GM18519 (cell line): ENCODE measurements around the gene CLDN7.

Experiments used
- ATAC-seq: cut with Tn5 transposase; IDR thresholded peaks from one replicate; pipeline ENCODE4 v1.9.1; 2021; ENCODE audit warnings: mild to moderate bottlenecking, moderate library complexity; ENCODE audit not compliant: unreplicated experiment, low FRiP score

The CLDN7 gene

DNA sequence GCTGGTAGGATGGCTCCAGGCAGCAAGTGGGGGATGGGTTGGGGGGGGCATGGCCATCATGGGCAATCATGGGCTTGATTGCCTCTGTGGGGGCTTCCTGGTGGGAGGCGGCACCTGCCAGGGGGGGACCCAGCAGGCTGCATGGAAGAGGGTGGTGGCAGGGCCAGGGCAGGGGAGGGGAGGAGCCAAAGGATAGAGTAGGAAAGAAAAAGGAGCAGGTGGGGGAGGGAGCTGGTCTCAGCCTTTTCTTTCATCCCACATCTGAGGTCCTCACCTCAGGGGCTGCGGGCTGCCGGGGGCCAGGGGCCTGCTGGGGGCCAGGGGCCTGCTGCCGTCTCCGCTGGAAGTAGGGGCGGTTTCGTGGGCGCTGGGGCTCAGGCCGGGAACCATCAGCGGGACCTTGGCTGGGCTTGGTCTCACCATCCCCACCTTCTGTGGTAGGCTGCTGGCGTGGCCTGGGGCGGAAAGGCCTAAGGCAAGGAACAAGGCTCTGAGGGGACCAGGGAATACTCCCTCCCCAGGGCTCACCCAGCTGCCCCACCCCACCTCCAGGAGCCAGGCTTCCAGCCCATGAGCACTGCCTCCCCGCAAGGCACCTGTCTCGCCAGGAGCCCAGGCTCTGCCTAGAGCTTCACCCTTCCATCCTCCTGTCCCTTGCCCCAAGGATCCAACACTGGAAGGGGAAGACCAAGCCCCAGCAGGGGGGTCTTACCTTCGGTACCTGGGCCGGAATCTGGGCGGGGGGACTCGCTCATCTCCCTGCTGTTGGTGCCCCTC, 27.2 kb upstream of the CLDN7 start:
- ATAC-seq: no peak

DNA sequence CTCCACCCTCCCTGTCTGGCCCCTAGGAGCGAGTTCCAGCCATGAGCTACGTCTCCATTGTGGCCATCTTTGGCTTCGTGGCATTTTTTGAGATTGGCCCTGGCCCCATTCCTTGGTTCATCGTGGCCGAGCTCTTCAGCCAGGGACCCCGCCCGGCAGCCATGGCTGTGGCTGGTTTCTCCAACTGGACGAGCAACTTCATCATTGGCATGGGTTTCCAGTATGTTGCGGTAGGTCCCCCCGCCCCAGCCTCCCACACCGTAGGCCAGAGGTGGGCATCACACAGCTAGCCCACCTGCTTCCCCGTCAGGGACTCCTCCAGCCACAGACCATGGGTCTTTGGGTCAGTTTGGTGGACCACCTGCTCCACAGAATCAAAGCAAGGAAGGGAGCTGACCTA, 23.4 kb upstream of the CLDN7 start:
- ATAC-seq: no peak

DNA sequence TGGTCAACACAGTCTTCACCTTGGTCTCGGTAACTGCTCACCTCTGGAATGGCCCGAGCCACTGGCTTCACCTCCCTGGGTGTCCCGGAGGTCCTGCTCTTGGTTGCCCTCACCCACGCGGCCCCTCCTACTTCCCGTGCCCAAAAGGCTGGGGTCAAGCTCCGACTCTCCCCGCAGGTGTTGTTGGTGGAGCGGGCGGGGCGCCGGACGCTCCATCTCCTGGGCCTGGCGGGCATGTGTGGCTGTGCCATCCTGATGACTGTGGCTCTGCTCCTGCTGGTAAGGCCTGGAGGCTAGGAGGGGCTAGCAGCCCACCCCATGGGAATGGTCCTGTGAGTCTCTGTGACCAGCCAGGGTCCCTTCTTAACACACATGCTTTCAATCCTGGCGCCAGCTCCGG, 22.6 kb upstream of the CLDN7 start:
- ATAC-seq: no peak

DNA sequence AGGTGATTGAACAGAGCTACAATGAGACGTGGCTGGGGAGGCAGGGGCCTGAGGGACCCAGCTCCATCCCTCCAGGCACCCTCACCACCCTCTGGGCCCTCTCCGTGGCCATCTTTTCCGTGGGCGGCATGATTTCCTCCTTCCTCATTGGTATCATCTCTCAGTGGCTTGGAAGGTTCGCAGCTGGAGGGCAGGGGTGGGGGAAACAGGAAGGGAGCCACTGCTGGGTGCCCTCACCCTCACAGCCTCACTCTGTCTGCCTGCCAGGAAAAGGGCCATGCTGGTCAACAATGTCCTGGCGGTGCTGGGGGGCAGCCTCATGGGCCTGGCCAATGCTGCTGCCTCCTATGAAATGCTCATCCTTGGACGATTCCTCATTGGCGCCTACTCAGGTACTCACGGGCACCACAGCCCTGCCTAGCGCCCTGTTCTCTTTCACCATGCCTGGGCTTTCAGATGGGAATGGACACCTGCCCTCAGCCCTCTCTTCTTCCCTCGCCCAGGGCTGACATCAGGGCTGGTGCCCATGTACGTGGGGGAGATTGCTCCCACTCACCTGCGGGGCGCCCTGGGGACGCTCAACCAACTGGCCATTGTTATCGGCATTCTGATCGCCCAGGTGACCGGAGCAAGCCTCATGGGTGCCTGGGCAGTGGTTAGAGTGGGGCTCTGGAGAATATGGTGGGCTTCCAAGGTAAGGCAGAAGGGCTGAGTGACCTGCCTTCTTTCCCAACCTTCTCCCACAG, 21.4 kb upstream of the CLDN7 start:
- no peak for ATAC-seq

DNA sequence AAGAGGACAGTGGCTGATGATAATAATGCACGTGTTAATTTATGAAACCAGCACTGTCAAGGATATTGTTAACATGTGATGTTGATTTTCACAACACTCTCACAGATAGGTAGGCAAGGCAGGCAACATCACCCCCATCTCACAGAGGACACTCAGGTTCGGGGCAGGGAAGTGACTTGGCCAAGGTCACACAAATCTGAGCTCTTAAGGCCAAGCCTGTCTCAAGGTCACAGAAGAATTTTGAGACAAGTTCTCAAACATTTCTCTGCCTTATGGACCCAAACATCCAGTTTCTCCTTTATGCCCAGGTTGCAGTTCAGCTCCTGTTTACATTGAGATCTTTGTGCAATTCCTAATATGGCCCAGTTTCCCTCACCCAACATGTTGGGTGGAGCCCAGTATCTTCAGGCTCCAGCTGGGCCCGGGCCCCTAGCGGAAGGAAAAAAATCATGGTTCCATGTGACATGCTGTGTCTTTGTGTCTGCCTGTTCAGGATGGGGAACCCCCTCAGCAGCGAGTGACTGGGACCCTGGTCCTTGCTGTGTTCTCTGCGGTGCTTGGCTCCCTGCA, 20.6 kb upstream of the CLDN7 start:
- no peak for ATAC-seq

DNA sequence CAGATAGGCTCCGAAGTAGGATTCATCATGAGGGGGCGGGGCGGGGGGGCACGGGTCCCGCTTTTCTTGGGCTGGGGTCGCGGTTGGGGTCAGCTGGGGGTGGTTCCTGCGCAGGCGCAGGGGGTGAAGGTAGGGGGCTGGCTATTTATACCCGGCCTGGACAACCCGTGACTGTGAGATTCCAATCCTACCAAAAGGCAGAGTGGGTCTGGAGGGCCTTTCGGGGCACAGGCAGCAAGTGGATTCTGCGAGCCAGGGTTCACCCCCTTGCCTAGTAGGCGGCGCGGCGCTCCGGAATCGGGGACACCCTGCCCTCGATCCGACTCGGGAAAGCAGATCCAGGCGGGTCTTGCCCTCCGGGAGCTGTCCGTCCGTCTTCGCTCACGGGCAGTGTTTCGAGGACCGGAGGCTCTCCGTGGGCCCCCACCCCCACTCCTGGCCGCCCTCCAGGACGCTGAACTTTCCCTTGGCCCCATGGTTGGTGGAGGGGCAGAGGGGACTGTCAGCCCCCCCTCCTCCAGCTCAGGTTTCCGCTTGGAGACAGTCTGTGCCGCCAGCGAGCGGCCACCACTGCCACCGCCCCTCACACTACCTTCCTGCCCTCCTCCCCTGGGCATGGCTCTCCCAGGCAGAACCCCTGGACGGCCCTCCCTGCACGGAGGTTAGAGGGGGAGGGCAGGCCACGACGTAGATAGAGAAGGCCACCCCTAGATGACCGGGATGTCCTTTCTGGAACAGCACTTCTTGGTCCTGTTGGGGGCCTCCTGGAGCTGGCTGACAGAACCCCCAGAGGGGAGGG, 19.9 kb upstream of the CLDN7 start:
- no peak for ATAC-seq

DNA sequence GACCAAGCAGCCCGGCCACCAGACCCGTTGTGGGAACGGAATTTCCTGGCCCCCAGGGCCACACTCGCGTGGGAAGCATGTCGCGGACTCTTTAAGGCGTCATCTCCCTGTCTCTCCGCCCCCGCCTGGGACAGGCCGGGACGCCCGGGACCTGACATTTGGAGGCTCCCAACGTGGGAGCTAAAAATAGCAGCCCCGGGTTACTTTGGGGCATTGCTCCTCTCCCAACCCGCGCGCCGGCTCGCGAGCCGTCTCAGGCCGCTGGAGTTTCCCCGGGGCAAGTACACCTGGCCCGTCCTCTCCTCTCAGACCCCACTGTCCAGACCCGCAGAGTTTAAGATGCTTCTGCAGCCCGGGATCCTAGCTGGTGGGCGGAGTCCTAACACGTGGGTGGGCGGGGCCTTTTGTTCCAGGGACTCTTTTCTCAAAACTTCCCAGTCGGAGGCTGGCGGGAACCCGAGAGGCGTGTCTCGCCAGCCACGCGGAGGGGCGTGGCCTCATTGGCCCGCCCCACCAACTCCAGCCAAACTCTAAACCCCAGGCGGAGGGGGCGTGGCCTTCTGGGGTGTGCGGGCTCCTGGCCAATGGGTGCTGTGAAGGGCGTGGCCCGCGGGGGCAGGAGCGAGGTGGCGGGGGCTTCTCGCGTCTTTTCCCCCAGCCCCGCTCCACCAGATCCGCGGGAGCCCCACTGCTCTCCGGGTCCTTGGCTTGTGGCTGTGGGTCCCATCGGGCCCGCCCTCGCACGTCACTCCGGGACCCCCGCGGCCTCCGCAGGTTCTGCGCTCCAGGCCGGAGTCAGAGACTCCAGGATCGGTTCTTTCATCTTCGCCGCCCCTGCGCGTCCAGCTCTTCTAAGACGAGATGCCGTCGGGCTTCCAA, 19.0 kb upstream of the CLDN7 start, which contains the start of gene SLC2A4:
SLC2A4 (plus strand) TSS at position 645 of the 879 bp plus-strand sequence; CDS start at position 862, 217 bp downstream.
- ATAC-seq: no peak

DNA sequence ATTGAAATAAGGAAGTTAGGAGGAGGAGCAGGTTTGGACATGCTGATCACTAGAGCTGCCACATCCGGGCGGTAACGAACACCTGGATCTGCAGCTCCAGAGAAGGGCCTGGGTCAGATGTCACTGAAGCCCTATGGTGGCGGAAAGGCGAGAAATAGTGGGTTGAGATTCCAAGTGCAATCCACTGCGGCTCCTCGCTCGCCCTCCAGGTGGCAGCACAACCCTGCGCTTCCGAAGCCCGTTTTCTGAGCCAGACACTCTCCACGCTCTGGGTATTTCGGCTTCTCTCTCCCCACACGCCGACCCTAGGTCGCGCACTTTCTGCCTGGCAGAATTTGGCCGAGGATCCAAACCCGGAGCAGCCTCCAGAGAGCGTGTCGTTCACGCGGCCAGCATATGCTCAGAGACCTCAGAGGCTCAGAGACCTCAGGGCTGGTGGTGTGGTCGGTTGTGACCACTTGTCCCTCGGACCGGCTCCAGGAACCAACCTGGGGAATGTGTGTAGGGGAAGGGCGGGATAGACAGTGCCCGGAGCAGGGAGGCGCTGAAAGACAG, 18.3 kb upstream of the CLDN7 start:
- no peak for ATAC-seq

DNA sequence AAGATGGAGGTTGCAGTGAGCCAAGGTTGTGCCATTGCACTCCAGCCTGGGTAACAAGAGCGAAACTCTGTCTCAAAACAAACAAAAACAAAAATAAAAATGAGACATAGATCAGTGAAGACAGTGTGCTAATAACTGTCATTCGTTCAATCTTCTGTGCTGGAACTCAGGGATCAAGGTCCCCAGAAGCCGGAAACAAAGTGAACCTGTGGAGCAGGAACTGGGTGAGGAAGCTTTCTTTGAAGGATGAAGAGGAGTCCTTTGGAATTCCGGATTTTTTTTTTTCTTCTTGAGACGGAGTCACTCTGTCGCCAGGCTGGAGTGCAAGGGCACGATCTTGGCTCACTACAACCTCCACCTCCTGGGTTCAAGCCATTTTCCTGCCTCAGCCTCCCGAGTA, 17.2 kb upstream of the CLDN7 start:
- ATAC-seq: no peak

DNA sequence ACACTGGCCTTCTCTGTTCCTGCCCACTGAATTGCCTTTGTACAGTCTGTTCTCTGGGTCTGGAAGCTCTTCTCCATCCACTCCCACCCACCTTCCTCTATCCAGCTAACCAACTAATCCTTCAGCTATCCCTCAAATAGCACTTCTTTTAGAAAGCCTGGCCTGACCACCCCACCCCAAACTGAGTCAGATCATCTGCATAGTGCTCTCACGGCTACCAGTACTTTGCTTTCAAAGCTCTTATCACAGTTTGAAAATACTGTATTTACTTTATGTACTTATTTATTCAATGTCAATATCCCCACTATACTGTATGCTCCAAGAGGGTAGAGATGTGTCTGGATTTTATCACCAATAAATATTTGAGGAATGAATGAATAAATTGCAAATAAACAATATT, 4.5 kb upstream of the CLDN7 start:
- ATAC-seq: no peak

DNA sequence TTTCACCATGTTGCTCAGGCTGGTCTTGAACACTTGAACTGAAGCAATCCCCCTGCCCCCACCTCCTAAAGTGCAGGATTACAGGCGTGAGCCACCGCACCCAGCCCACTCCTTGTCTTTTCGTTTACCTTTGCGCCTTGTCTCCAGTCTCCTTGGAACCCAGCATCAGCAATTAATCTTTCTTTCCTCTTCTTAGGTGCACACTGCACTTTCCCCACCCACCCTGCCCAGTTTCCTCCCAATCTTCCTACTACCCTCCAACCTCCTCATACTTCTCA, 1.5 kb upstream of the CLDN7 start:
- no peak for ATAC-seq

DNA sequence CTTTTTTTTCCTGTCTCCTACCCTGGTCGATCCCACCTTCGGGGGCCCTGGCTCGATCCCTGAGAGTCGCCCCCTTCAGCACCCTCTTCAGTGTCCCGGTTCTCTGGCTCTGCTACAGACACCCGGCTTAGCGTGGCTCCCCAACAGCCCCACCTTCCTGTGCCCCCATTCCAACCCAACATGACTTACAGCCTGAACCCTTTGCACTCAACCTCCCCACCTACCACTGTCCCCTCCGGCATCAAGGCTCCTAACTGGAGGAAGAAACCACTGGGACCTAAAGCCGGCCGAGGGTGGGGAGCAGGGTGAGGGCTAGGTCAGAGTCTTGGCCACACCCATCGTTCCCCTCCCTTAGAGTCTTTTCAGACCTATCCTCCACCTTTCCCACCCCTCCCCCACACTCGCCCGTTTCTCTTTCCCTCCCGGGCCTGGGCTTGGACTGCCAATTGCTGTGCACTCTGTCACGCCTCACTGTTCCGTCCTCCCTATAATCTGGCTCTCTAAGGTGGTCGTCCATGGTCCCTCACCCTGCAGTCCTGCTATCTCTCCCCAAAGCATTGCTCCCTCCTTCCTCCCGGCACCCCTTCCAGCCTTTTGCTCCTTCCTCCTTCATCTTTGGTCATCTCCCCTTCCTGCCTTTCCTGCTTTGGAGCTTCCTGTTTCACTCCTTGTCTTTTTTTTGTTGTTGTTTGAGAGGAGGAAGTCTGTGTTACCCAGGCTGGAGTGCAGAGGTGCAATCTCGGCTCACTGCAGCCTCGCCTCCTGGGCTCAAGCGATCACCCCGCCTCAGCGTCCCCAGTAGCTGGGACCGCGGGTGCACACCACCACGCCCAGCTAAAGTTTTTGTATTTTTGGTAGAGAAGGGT, 890 bp upstream of the CLDN7 start:
- ATAC-seq: no peak

DNA sequence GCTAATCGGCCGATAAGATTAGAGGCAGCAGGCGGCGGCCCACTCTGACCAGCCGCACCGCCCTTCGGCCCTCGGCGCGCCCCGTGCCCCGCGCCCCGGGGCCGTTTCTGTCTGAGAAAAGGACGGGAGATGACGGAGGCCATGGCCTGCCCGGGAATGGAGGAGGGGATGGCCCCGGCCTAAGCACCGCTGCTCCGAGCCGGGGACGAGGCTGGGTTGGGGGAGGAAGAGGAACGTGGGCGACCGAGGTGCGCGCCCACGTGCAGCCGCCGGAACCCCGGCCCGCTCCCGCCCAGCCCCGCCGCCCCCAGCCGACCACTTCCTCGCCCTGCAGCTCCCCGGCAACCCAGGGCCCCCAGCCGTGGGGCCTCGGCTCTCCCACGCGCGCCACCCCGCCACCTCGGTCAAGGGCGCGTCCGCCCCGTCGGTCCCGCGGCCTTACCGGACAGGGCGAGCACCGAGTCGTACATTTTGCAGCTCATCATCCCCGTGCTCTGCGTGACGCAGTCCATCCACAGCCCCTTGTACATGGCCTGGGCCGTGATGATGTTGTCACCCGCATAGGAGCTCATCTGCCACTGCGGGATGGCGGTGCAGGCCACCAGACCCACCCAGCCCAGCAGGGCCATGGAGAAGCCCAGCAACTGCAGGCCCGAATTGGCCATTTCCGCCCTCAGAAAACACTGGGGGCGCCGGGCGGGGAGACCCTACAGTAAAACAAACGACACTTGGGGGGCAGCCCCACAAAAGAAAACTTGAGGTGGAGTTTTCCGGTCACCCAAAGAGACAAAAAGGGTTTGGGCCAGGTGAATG, 693 bp downstream of the CLDN7 start:
- no peak for ATAC-seq

DNA sequence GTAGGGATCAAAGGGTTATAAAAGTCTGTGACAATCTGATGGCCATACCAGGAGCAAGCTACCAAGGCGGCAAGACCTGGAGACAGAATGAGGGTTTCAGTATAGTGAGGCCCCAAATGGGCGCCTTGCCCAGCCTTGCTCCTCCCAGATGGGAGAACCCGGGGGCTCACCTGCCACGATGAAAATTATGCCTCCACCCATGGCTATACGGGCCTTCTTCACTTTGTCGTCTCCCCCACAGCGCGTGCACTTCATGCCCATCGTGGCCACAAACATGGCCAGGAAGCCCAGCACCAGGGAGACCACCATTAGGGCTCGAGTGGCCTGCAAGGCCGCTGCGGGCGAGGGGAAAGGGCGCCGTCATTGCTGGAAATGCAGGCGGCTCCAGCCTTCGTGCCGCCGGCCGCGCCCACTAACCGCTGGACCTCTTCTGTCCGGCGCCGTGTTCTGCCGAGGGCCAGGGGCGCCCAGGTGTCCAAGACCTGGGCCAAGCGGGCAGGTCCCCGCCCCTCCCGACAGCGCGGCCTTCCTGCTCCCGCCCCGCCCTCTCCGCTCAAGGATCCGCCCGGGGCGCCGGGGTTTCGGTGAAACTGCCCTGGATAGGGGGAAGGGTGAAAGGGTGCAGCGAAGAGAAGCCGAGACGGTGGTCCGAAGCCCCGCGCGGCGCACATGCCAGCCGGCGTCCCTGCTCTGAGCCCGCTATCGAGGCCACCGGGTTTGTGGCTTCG, 1.5 kb downstream of the CLDN7 start:
- no peak for ATAC-seq

DNA sequence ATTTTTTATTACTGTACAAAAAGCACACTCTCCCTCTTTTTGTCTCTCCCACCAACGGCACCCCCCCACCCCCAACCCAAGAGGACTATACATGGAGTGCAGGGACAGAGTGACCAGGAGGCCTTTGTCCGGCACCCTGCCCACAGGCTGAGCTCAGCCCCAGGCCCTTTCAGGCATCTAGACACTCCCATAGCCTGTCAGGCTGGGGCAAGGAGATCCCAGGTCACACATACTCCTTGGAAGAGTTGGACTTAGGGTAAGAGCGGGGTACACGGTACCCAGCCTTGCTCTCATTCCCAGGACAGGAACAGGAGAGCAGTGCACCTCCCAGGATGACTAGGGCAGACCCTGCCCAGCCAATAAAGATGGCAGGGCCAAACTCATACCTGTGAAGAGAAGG, 2.1 kb downstream of the CLDN7 start:
- ATAC-seq: no peak

DNA sequence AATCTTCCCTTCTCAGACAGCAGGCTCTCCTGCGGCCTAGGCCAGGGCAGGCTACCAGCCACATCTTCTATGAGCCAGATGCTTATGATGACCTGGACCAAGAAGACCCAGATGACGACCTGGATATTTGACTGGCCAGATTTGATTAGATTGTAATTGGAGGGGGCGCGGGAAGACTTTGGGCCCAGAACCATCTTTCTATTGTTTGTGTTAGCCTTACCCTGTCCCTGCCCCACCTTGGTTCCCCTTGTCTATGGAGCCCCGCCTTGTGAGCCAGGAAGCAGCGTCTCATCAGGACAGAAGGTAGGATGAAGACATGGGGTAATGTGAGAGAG, 2.8 kb downstream of the CLDN7 start:
- ATAC-seq: no peak

DNA sequence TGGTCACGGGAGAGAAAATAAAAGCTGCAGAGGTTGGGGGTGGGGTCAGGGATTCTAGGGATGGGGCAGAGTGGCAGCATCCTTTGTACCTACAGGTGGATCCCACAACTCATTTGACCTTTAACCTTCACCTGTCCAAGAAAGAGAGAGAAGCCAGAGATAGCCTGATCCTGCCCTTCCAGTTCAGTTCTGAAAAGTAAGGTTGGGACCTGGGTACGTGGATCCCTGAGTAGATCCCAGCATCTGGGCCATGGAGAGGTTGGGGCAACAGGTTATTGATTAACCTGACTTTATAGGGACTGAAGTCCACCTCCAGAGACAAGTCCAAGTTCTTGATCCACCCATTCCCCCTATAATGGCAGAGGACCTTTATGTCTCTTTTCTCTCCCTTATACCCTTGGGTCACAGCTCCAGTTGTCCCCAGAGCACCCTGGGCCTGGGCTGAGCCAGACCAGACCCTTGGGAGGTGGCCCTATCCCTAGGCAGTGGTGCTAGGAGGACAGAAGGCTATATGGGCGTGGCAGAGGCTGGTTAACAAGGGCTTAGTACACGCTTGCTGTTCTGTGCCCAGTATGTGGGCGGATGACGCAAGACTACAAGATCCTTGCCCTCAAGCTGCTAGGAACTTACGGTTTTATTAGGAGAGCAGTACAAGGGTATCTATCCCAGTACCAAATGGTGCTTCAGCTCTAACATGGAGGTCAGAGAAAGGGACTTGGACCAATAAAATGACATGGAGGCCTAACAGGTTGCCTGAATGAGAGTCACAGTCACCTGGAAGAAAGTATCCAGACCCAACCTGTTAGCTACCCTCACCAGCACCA, 3.3 kb downstream of the CLDN7 start:
- ATAC-seq: no peak
